Lower lobe of right lung (tissue), 2 donors: Measurements from ENCODE around the gene UBE3B. TPM values are rescaled to one million over a fixed set of nuclear protein-coding genes. Genes with fewer than 3 reads are reported as not detected.
A peak's percentile ranks its signal among the peaks of the same experiment; 100 is the strongest.

Experiments used
- ATAC-seq, 2 donors: fragments of 200-7000 bp; cut with Tn5 transposase; one replicate each; pipeline ENCODE4 v1.9.1; 2020 to 2022; ENCODE audit warnings: mild to moderate bottlenecking in 2 of 2, moderate library complexity in 2 of 2
- DNase-seq: peaks from one replicate; pipeline ENCODE4 v3.0.0-alpha.2; 2020
- H3K27ac ChIP-seq: fragments of 200-600 bp; one replicate; pipeline ENCODE4 v1.8.0; 2022
- H3K27me3 ChIP-seq: fragments of 200-600 bp; one replicate; pipeline ENCODE4 v1.8.0; 2022; ENCODE audit warnings: low read depth
- H3K36me3 ChIP-seq: fragments of 200-600 bp; one replicate; pipeline ENCODE4 v1.8.0; 2022; ENCODE audit warnings: mild to moderate bottlenecking
- H3K4me1 ChIP-seq: fragments of 200-600 bp; one replicate; pipeline ENCODE4 v1.8.0; 2022
- H3K4me3 ChIP-seq: fragments of 200-600 bp; one replicate; pipeline ENCODE4 v1.8.0; 2022; ENCODE audit warnings: mild to moderate bottlenecking
- H3K9me3 ChIP-seq: fragments of 200-600 bp; one replicate; pipeline ENCODE4 v1.8.0; 2022
- intact Hi-C: fragments of 100-400 bp; cut with DNase I; formaldehyde crosslinking; loops from one replicate; pipeline ENCODE4 v1.11.0; 2022
- total RNA-seq: library from RNA; stranded (reverse); fragmentation: NEBNext Ultra II Directional; extraction: Animal tissue kit (Norgen Biotek cat#: 25700); gene quantifications from one replicate; pipeline ENCODE4 v1.2.1, GENCODE V29; 2021
- TF ChIP-seq, protein P1 (sequence below): fragments of 200-600 bp; IDR thresholded peaks from one replicate; pipeline ENCODE4 v1.8.0; 2022; ENCODE audit warnings: antibody characterized with exemption, mild to moderate bottlenecking
- donor health status: DM: no; HTN: yes; CAD: no; lungs with severe emphysema.

Gene UBE3B
- total RNA-seq, 1 donor from 2014 or later: 40.1 TPM

DNA sequence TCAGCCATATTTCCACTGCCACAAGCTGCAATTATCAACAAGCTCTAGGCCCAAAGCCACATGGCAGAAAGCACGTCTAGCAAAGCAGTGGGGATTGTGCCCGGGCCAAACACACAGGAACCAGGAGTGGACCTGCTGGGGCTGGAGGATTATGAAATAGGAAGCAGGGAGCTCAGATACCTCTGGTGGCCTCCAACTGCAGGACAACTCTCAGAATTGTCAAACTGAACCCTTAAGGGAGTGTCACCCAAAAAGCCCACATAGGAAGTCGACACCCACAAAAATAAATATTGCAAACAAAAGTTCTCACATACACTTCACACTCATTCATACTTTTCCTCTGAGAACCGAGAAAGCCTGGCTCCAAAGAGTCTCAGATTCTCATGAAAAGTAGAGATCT lies 26.5 kb upstream of the UBE3B start:
- H3K9me3 ChIP-seq: no peaks in the 10 kb centered on the region
- H3K36me3 ChIP-seq: peaks cover 99% of the 10 kb centered on the region
- no peak overlapping the region for H3K27ac ChIP-seq
- DNase-seq: no peak
- peaks cover 12% of the 10 kb centered on the region for H3K4me1 ChIP-seq
- intact Hi-C loops: no loop called here
- H3K27me3 ChIP-seq: no peaks in the 10 kb centered on the region
- ATAC-seq: no peak
- no peak overlapping the region for H3K4me3 ChIP-seq
- TF ChIP-seq, protein P1, sequence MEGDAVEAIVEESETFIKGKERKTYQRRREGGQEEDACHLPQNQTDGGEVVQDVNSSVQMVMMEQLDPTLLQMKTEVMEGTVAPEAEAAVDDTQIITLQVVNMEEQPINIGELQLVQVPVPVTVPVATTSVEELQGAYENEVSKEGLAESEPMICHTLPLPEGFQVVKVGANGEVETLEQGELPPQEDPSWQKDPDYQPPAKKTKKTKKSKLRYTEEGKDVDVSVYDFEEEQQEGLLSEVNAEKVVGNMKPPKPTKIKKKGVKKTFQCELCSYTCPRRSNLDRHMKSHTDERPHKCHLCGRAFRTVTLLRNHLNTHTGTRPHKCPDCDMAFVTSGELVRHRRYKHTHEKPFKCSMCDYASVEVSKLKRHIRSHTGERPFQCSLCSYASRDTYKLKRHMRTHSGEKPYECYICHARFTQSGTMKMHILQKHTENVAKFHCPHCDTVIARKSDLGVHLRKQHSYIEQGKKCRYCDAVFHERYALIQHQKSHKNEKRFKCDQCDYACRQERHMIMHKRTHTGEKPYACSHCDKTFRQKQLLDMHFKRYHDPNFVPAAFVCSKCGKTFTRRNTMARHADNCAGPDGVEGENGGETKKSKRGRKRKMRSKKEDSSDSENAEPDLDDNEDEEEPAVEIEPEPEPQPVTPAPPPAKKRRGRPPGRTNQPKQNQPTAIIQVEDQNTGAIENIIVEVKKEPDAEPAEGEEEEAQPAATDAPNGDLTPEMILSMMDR: no peak

DNA sequence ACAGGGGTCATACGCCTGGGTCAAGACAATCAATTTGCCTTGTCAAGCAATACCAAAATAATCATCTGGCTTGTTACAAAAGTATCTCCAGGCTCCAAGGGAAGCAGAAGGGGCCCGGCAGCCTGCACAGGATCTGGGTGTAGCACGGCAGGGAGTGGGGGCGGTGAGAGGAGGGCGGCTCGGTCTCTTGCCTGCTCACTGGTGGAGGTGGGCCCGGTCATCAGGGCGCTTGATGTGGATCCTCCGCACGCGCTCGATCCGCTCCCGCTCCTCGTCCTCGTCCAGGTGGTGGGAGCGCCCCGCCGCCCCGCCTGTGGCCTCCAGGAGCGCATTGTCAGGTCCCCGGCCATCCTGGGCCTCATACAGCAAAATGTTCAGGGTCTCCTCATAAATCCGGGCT lies 26.0 kb upstream of the UBE3B start:
- no peak for DNase-seq
- peaks cover 99% of the 10 kb centered on the region for H3K36me3 ChIP-seq
- no peaks in the 10 kb centered on the region for H3K9me3 ChIP-seq
- H3K4me3 ChIP-seq: no peak overlapping the region
- TF ChIP-seq, protein P1: no peak
- intact Hi-C loops: no loop called here
- H3K27ac ChIP-seq: peak overlapping the region; percentile 4
- peak in 1 of 2 donors; percentile 27 for ATAC-seq
- no peaks in the 10 kb centered on the region for H3K27me3 ChIP-seq
- peaks cover 12% of the 10 kb centered on the region for H3K4me1 ChIP-seq

DNA sequence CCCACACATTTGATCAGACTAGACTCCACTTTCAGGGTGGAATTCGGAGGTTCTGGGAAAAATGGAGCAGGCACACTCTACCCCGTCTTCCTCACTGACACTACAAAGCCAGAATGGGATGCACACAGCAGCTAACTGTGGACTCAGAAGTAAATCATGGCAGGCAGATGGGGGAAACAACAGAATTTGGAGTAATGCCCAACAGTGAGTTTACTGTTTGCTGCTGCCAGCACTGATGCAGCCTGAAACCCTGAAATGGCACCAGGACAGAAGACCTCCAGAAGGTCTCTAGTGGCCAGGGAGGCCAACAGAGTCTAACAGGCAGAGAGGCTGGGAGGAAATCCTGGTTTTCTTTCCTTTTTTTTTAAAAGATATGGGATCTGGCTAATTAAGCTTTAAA lies 24.9 kb upstream of the UBE3B start:
- no peak for ATAC-seq
- intact Hi-C loops: no loop called here
- peaks cover 99% of the 10 kb centered on the region for H3K36me3 ChIP-seq
- no peaks in the 10 kb centered on the region for H3K27me3 ChIP-seq
- H3K4me3 ChIP-seq: no peak overlapping the region
- TF ChIP-seq, protein P1: no peak
- DNase-seq: no peak
- H3K27ac ChIP-seq: no peak overlapping the region
- no peaks in the 10 kb centered on the region for H3K9me3 ChIP-seq
- H3K4me1 ChIP-seq: peaks cover 19% of the 10 kb centered on the region

DNA sequence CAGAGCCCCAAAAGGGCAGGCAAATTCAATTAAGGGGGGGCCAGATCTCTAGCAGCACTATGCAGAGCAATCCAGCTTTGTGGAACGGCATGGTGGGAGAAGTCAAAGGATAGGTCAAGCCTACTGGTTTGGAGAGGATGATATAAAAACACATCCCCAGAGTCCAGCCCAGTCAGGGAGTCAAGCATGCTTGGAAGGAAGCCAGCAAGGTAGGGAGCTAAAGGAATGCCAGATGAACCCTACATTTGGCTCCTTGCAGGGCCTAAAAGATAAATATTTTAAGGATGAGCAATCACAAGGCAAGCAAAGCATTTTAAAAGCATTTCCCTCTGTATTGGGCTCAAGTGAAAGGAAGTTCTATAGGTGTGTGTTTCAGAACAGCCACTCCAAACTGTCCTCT lies 21.7 kb upstream of the UBE3B start:
- ATAC-seq (no peak), DNase-seq (no peak)
- TF ChIP-seq, protein P1: no peak
- intact Hi-C loops: no loop called here
- no peaks in the 10 kb centered on the region for H3K27me3 ChIP-seq
- no peak overlapping the region for H3K4me3 ChIP-seq
- H3K4me1 ChIP-seq: peaks cover 51% of the 10 kb centered on the region
- H3K9me3 ChIP-seq: no peaks in the 10 kb centered on the region
- no peak overlapping the region for H3K27ac ChIP-seq
- peaks cover 89% of the 10 kb centered on the region for H3K36me3 ChIP-seq

DNA sequence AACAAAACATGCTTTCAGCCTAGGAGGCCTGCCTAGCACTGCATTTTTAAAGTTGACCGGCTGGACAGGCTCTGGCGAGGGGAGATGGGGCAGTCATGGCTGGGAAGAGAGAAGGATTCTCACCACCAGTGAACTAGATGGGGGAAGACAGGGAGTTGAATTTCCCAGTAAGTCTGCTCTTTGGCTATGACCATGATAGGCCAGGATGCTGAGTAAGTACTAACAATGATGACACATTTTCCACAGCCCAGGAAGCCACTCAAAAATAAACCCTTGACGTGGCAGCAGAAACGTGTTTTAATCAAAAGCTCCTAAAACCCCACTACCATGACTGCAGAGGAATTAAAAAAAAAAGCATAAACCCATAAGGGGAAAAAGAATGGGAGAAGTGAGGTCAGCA lies 19.3 kb upstream of the UBE3B start:
- intact Hi-C loops: no loop called here
- Histone ChIP-seq H3K36me3 (peaks cover 66% of the 10 kb centered on the region), H3K4me3 (no peak overlapping the region), H3K9me3 (no peaks in the 10 kb centered on the region), H3K27me3 (no peaks in the 10 kb centered on the region), H3K4me1 (peaks cover 63% of the 10 kb centered on the region), H3K27ac (peak overlapping the region; percentile 94)
- ATAC-seq (no peak), DNase-seq (no peak)
- TF ChIP-seq, protein P1: no peak

DNA sequence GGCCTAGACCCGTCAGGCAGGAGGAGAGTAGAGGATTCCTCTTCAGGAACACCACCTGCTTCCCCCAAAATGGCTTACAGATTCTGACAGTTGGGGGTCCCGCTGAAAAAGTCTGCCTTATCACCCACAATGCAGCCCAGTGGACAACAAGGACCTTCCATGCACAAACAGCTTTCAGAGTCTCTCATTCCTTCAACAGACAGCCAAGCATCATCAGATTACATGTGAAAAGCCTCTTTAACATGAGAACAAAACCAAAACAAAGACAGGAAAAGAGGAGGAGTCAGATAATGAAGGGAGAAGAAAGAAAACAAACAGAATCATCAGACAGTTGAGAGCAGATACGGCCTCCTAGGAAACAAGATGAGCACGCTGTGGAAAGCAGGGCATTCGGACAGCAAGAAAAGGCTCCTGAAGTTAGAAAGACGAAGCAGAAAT lies 18.6 kb upstream of the UBE3B start:
- TF ChIP-seq, protein P1: no peak

More for the DNA sequence above, 18.6 kb upstream of the UBE3B start:
- no peak overlapping the region for H3K4me3 ChIP-seq
- H3K36me3 ChIP-seq: peaks cover 59% of the 10 kb centered on the region
- no peaks in the 10 kb centered on the region for H3K27me3 ChIP-seq
- peaks cover 70% of the 10 kb centered on the region for H3K4me1 ChIP-seq
- no peaks in the 10 kb centered on the region for H3K9me3 ChIP-seq
- H3K27ac ChIP-seq: peak overlapping the region; percentile 94
- ATAC-seq (no peak), DNase-seq (no peak)
- intact Hi-C loops: no loop called here
